ENCODE data around the gene AMFR.

The AMFR gene

GRCh38 chr16:56425439-56425832 is at the start of gene AMFR:
TSS of gene AMFR (minus strand) at chr16:56425545. CDS start at chr16:56425327, 218 bp downstream.
- H3K4me3 ChIP-seq (ENCODE audit: control insufficient read depth, low read depth, low read length), result peak within 1 kb of the TSS; percentile 73
- peak; percentile 70 for DNase-seq (ENCODE audit: low read depth)
- TF ChIP-seq, protein P1, sequence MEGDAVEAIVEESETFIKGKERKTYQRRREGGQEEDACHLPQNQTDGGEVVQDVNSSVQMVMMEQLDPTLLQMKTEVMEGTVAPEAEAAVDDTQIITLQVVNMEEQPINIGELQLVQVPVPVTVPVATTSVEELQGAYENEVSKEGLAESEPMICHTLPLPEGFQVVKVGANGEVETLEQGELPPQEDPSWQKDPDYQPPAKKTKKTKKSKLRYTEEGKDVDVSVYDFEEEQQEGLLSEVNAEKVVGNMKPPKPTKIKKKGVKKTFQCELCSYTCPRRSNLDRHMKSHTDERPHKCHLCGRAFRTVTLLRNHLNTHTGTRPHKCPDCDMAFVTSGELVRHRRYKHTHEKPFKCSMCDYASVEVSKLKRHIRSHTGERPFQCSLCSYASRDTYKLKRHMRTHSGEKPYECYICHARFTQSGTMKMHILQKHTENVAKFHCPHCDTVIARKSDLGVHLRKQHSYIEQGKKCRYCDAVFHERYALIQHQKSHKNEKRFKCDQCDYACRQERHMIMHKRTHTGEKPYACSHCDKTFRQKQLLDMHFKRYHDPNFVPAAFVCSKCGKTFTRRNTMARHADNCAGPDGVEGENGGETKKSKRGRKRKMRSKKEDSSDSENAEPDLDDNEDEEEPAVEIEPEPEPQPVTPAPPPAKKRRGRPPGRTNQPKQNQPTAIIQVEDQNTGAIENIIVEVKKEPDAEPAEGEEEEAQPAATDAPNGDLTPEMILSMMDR (conservative IDR thresholded peaks at IDR 0.05; ENCODE audit: control insufficient read depth, insufficient read depth, low read depth, low read length), result no peak

DNA sequence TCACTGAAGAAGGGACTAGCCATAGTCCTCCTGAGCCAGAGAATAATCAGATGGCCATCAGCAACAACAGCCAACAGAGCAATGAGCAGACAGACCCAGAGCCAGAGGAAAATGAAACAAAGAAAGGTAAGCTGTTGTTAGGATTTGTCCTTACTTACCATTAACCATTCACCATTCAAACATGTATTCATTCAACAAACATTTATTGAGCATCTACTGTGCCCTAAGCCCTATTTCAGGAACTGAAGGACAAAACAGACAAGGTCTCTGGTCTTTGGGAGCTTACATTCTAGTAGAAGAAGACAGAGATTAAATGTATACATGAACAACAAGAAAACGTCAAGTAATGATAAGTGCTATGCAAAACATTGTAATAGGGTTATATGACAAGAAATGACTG is 45.3 kb upstream of the AMFR start:
- no peak for DNase-seq (ENCODE audit: low read depth)
- TF ChIP-seq, protein P1 (conservative IDR thresholded peaks at IDR 0.05; ENCODE audit: control insufficient read depth, insufficient read depth, low read depth, low read length), result no peak
- H3K4me3 ChIP-seq (ENCODE audit: control insufficient read depth, low read depth, low read length), result no peak overlapping the region

- no peak for DNase-seq (ENCODE audit: low read depth)
- TF ChIP-seq, protein P1 (conservative IDR thresholded peaks at IDR 0.05; ENCODE audit: control insufficient read depth, insufficient read depth, low read depth, low read length), result no peak
Observed at GRCh38 chr16:56470232-56470631, 44.9 kb upstream of the AMFR start.

GRCh38 chr16:56469748-56470147 is 44.4 kb upstream of the AMFR start:
- DNase-seq (ENCODE audit: low read depth), result no peak
- TF ChIP-seq, protein P1 (conservative IDR thresholded peaks at IDR 0.05; ENCODE audit: control insufficient read depth, insufficient read depth, low read depth, low read length), result no peak
- H3K4me3 ChIP-seq (ENCODE audit: control insufficient read depth, low read depth, low read length), result no peak overlapping the region

More at GRCh38 chr16:56470232-56470631, 44.9 kb upstream of the AMFR start:
- H3K4me3 ChIP-seq (ENCODE audit: control insufficient read depth, low read depth, low read length), result no peak overlapping the region

- TF ChIP-seq, protein P1 (conservative IDR thresholded peaks at IDR 0.05; ENCODE audit: control insufficient read depth, insufficient read depth, low read depth, low read length), result no peak
- no peak overlapping the region for H3K4me3 ChIP-seq (ENCODE audit: control insufficient read depth, low read depth, low read length)
- no peak for DNase-seq (ENCODE audit: low read depth)
Observed at GRCh38 chr16:56468800-56469199, 43.5 kb upstream of the AMFR start.

- no peak for DNase-seq (ENCODE audit: low read depth)
- no peak overlapping the region for H3K4me3 ChIP-seq (ENCODE audit: control insufficient read depth, low read depth, low read length)
- TF ChIP-seq, protein P1 (conservative IDR thresholded peaks at IDR 0.05; ENCODE audit: control insufficient read depth, insufficient read depth, low read depth, low read length), result no peak
Observed at GRCh38 chr16:56466344-56466743, 41.0 kb upstream of the AMFR start.

DNA sequence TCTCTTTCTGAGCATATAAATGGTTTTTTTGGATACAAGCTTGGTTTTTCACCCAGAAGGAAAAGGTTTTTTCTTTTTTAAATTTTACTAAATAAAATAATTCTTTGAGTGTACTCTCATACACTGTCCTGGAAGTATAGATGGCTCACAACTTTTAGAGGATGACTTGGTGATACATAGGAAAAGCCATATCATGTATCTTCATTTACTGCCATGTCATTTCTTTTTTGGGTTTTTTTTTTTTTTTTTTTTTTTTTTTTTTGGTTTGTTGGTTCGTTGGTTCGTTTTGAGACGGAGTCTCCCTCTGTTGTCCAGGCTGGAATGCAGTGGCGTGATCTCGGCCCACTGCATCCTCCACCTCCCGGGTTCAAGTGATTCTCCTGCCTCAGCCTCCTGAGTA is 37.8 kb upstream of the AMFR start:
- H3K4me3 ChIP-seq (ENCODE audit: control insufficient read depth, low read depth, low read length), result no peak overlapping the region
- TF ChIP-seq, protein P1 (conservative IDR thresholded peaks at IDR 0.05; ENCODE audit: control insufficient read depth, insufficient read depth, low read depth, low read length), result no peak
- no peak for DNase-seq (ENCODE audit: low read depth)

Measured in fibroblast of mammary gland (primary cell).